AG09309 (cell line): Measurements from ENCODE around the gene RPS6KA3.

Source experiments
- DNase-seq: peaks from one replicate; pipeline ENCODE4 v3.0.0-alpha.2; 2010; ENCODE audit warnings: low read depth
- H3K4me3 ChIP-seq: 2 replicates; pipeline ENCODE4 v1.5.1; 2011; ENCODE audit warnings: mild to moderate bottlenecking, low read depth, low read length, moderate library complexity; ENCODE audit not compliant: control insufficient read depth
- TF ChIP-seq, protein P1 (sequence below): IDR thresholded peaks from 2 replicates; pipeline ENCODE4 v1.5.1; 2011; ENCODE audit warnings: mild to moderate bottlenecking, low read depth, low read length, inconsistent platforms; ENCODE audit not compliant: insufficient read depth, control insufficient read depth; ENCODE audit errors: missing control alignments

The RPS6KA3 gene

GRCh38 chrX:20197641-20198210 is 69.0 kb downstream of the RPS6KA3 start:
- no peak for DNase-seq
- H3K4me3 ChIP-seq = no peak overlapping the region
- TF ChIP-seq, protein P1, sequence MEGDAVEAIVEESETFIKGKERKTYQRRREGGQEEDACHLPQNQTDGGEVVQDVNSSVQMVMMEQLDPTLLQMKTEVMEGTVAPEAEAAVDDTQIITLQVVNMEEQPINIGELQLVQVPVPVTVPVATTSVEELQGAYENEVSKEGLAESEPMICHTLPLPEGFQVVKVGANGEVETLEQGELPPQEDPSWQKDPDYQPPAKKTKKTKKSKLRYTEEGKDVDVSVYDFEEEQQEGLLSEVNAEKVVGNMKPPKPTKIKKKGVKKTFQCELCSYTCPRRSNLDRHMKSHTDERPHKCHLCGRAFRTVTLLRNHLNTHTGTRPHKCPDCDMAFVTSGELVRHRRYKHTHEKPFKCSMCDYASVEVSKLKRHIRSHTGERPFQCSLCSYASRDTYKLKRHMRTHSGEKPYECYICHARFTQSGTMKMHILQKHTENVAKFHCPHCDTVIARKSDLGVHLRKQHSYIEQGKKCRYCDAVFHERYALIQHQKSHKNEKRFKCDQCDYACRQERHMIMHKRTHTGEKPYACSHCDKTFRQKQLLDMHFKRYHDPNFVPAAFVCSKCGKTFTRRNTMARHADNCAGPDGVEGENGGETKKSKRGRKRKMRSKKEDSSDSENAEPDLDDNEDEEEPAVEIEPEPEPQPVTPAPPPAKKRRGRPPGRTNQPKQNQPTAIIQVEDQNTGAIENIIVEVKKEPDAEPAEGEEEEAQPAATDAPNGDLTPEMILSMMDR = no peak

GRCh38 chrX:20189171-20189570 is 77.5 kb downstream of the RPS6KA3 start:
- H3K4me3 ChIP-seq = no peak overlapping the region
- no peak for DNase-seq
- TF ChIP-seq, protein P1 = no peak

DNA sequence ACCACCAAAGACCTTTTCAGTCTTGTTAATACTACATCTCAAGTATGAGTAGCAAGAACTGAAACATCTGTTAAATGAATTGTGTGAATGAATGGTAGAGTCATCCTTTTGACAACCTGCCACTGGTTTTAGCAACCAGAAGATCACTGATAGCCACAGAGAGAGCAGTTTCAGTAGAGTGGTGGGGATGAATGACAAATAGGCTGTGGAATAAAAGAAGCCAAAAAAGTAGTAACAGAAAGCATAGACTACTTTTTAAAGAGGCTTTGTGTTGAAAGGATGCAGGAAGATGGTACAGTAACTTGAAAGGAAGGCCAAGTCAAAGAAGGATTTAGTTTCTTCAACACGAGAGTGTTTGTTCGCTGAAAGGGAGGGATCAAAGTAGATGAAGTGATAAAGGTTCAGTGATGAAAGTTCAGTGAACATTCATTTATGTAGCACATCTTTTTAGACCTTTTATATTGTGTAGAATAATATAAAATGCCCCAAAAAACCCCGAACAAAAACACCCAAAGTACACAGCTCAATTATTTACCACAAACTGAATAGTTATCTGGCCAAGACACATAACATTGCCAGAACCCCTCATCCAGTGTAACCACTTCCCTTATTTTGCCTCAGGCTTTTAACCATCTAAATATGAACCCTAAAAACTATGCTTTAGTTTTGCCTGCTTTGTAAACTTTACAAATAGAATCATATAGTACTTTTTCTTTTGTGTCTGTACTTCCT is 84.9 kb downstream of the RPS6KA3 start:
- no peak overlapping the region for H3K4me3 ChIP-seq
- DNase-seq = no peak
- TF ChIP-seq, protein P1 = no peak

- no peak overlapping the region for H3K4me3 ChIP-seq
- TF ChIP-seq, protein P1 = no peak
- DNase-seq = no peak
These were observed 89.6 kb downstream of the RPS6KA3 start for GRCh38 chrX:20177093-20177492.

- H3K4me3 ChIP-seq = no peak overlapping the region
- no peak for DNase-seq
- TF ChIP-seq, protein P1 = no peak
These were observed 92.9 kb downstream of the RPS6KA3 start for GRCh38 chrX:20173856-20174255.

DNA sequence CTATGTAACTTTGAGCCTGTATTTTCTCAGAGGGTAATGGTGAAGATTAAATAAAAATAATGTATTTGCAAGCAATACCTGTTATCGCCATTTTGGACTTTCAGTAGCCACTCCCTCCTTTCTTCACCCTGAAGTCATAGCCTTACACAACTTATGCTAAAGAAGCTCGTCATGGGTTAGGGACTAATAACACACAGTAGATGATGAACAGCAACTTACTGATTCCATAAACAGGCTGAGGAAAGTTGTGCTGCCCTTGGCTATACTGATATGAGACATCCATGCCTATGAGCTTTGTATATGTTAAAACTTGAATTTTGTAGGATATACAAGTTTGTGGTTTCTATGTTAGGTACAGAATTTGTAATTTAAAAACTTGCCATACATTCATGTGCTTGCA is 93.4 kb downstream of the RPS6KA3 start:
- no peak overlapping the region for H3K4me3 ChIP-seq
- DNase-seq = no peak
- TF ChIP-seq, protein P1 = no peak
